ENCODE data around the gene ANKRD40. TPM values are rescaled to one million over a fixed set of nuclear protein-coding genes. Genes with fewer than 3 reads are reported as not detected.
"Not testable (repeated sequence)": the region's sequence is repeated elsewhere in the genome, so short reads cannot be mapped to it uniquely, and the experiment has no call there.

ANKRD40 gene
- total and polyA plus RNA-seq, 8 donors = 10.3 to 23.5 (median 15.5) TPM

DNA sequence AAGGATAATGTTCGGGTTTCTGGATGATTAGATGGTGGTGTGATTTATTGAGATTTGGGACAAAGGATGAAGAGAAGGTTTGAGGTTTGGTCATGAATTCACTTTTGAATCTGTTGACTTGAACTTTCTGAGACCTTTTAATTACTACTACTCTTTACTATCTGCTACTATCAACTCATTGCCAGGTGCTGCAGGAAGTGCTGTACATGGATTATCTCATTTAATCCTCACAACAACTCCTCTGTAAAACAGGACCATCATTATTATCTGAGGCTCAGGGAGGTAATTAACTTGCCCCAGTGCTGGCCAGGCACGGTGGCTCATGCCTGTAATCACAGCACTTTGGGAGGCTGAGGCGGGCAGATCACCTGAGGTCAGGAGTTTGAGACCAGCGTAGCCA lies 2.9 kb upstream of the ANKRD40 start:
- intact Hi-C loops (cut with DNase I) = no loop called here
- Histone ChIP-seq H3K27me3 (no peaks in the 10 kb centered on the region), H3K4me3 (no peak overlapping the region), H3K9me3 (no peaks in the 10 kb centered on the region), H3K4me1 (peaks cover 11 to 23% (median 15%) of the 10 kb centered on the region in 3 donors), H3K27ac (no peak overlapping the region), H3K36me3 (no peaks in the 10 kb centered on the region)
- no peak for FAIRE-seq
- no peak for DNase-seq
- WGBS, 2 donors = 84 to 86% methylated on average over 4 of the region's 4 CpGs
- ATAC-seq = no peak
- TF ChIP-seq, protein P1, sequence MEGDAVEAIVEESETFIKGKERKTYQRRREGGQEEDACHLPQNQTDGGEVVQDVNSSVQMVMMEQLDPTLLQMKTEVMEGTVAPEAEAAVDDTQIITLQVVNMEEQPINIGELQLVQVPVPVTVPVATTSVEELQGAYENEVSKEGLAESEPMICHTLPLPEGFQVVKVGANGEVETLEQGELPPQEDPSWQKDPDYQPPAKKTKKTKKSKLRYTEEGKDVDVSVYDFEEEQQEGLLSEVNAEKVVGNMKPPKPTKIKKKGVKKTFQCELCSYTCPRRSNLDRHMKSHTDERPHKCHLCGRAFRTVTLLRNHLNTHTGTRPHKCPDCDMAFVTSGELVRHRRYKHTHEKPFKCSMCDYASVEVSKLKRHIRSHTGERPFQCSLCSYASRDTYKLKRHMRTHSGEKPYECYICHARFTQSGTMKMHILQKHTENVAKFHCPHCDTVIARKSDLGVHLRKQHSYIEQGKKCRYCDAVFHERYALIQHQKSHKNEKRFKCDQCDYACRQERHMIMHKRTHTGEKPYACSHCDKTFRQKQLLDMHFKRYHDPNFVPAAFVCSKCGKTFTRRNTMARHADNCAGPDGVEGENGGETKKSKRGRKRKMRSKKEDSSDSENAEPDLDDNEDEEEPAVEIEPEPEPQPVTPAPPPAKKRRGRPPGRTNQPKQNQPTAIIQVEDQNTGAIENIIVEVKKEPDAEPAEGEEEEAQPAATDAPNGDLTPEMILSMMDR (IDR thresholded peaks at IDR 0.05) = no peak

DNA sequence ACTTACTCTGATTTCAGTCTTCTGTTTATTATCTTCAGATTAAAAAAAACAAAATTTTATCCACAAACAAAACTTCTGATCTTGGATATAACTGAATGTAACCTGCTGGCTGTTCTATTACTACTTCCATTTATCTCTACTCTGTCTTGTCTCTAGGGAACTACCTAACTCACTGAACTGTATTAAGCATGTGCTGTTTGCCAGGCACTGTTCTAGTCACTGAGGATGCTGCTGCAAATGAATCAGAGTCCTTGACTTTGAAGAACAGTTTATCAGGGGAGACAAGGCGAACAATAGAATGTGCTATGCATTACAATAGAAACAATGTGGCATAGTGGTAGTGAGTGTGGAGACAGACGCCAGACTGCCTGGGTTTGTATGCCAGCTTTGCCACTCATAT lies 2.3 kb upstream of the ANKRD40 start:
- WGBS, 2 donors = 87 to 88% methylated on average over 2 of the region's 2 CpGs
- ATAC-seq (no peak), FAIRE-seq (no peak), DNase-seq (no peak)
- Histone ChIP-seq H3K9me3 (no peaks in the 10 kb centered on the region), H3K27ac (no peak overlapping the region), H3K4me3 (no peak overlapping the region), H3K27me3 (no peaks in the 10 kb centered on the region), H3K36me3 (no peaks in the 10 kb centered on the region), H3K4me1 (peaks cover 11 to 23% (median 15%) of the 10 kb centered on the region in 3 donors)
- TF ChIP-seq, protein P1 (IDR thresholded peaks at IDR 0.05) = no peak
- intact Hi-C loops (cut with DNase I) = no loop called here

DNA sequence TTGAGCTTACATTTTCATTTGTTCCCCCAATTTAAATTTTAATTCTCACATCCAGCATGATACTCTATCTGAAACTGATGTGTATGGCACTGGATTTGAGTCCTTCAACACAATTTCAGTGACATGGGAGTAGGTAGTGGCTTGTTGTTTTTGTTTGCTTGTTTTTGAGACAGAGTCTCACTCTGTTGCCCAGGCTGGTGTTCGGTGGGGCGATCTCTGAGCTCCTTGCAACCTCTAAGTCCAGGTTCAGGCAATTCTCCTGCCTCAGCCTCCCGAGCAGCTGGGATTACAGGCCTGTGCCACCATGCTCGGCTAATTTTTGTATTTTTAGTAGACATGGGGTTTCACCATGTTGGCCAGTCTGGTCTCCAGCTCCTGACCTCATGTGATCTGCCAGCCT lies 1.3 kb upstream of the ANKRD40 start:
- FAIRE-seq; H3K9me3 ChIP-seq; DNase-seq; intact Hi-C loops (cut with DNase I); H3K27me3 ChIP-seq; H3K36me3 ChIP-seq; ATAC-seq: not testable (repeated sequence)
- H3K4me3 ChIP-seq = peak overlapping the region in 3 of 4 donors; percentile 61 to 64 (median 61)
- H3K4me1 ChIP-seq = peaks cover 12 to 29% (median 15%) of the 10 kb centered on the region in 3 donors
- WGBS, 2 donors = 86 to 95% methylated on average over 4 of the region's 4 CpGs
- H3K27ac ChIP-seq = peak overlapping the region; percentile 72 to 98 (median 92)

DNA sequence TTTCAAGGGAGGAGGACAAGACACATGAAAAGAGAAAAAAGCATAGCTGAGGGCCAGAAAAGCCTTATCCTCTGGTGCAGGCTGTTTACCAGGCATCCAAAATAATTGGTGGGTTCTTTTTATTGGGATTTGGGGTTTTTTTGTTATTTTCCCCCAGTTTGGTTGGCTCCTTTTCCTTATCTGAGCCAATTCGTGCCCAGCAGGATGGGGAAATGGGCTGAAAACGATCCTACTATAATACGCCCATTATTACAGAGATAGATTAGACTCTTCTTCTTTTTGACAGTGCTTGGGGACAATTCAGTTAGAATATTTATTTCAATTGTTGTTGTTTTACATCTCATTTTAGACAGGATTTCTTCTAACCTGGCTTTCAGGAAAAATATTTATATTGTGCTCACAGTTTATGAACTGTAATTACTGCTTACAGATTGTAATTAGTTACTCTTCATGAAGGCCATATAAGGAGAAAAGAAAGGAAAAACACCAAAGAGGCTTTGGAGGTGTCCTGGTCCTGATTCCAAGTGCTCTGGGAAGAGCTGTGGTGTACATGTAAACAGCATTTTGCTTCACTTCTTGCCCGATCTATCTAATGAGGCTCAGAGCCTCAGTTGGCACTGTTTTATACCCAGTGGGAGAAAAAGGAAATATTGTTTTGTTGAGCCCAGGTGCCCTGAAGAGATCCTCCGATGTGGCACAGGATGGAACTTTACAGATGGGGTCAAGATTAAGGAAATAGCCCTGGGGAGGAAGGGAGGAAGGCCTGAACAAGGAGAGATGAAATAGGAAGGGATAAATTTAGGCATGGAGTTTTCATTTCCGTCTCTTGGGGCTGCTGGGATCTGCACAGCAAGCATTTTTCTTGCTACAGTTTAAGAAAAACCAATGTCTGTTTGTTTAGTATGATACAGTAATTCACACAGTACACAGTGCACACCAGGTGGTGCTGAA lies 611 bp upstream of the ANKRD40 start:
- H3K27ac ChIP-seq = peak overlapping the region; percentile 72 to 98 (median 92)
- intact Hi-C loops (cut with DNase I) = no loop called here
- ATAC-seq (peak; percentile 4 to 43 (median 13)), FAIRE-seq (no peak), DNase-seq (no peak)
- WGBS, 2 donors = 5 to 6% methylated on average over 6 of the region's 6 CpGs
- peak overlapping the region; percentile 59 to 64 (median 61) for H3K4me3 ChIP-seq
- H3K36me3 ChIP-seq = no peaks in the 10 kb centered on the region
- TF ChIP-seq, protein P1 (IDR thresholded peaks at IDR 0.05) = no peak
- no peaks in the 10 kb centered on the region for H3K9me3 ChIP-seq
- no peaks in the 10 kb centered on the region for H3K27me3 ChIP-seq
- peaks cover 15 to 36% (median 18%) of the 10 kb centered on the region in 3 donors for H3K4me1 ChIP-seq

DNA sequence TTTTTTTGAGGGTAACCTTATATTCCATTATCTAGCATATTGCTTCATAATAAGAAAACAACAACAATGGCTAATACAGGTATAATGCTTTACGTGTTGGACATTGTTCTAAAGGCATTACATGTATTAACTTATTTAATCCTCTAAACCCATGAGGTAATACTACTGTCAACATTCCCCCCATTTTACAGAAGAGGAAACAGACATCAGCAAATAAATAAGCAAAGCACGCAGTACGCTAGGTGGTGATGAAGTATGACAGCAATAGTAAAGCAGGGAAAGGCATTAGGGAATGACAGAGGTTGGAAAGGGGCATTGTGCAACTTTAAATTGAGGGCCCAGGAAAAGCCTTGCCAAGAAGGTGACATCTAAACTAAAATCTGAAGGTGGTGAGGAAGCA lies 4.6 kb downstream of the ANKRD40 start:
- H3K27me3 ChIP-seq = no peaks in the 10 kb centered on the region
- WGBS, 2 donors = 53 to 66% methylated on average over 3 of the region's 3 CpGs
- H3K9me3 ChIP-seq = no peaks in the 10 kb centered on the region
- ATAC-seq = no peak
- no peak for FAIRE-seq
- peaks cover 0 to 22% (median 5%) of the 10 kb centered on the region in 3 donors for H3K36me3 ChIP-seq
- H3K27ac ChIP-seq = peak overlapping the region in 1 of 4 donors; percentile 35
- TF ChIP-seq, protein P1 (IDR thresholded peaks at IDR 0.05) = no peak
- DNase-seq = no peak
- H3K4me3 ChIP-seq = no peak overlapping the region
- peaks cover 3 to 22% (median 13%) of the 10 kb centered on the region in 3 donors for H3K4me1 ChIP-seq
- intact Hi-C loops (cut with DNase I) = no loop called here

Data from pancreas (tissue), 10 donors.